ENCODE data around the gene ABLIM1. TPM values are rescaled to one million over a fixed set of nuclear protein-coding genes. Genes with fewer than 3 reads are reported as not detected.

ABLIM1 gene
- total and polyA plus RNA-seq, 2 of the 13 experiments (the other 11 are each of a cell fraction or from before 2014, with no cell fraction given), result 59.4 to 92.7 TPM

DNA sequence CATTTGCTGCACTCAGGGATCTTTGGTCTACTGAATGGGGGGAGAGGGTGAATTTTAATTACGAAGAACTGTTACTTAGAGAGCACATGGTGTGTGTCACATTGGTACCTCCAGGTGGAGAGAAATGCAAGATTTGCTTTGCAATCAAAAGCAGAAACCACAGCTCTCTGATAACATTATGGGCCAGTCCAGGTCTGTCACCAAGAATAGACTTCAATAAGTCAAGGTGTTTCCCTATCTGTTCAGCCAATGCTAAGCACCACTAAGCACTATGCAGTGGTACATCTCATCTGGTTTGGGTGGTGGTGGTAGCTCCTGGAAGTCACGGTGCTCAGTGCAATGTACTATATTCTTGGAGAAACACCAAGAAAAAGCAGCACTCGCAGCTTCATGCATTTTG, 134.2 kb downstream of the ABLIM1 start (continued):
- TF ChIP-seq ZNF552 (CRISPR knock-in tag; IDR thresholded peaks at IDR 0.05; ENCODE audit: borderline replicate concordance) (no peak), FOXJ3 (CRISPR knock-in tag; IDR thresholded peaks at IDR 0.05; ENCODE audit: borderline replicate concordance) (no peak), ZNF83 (CRISPR knock-in tag; IDR thresholded peaks at IDR 0.05; ENCODE audit: borderline replicate concordance) (no peak), HOXD1 (CRISPR knock-in tag; IDR thresholded peaks at IDR 0.05) (no peak), PHF5A (CRISPR knock-in tag; IDR thresholded peaks at IDR 0.05; ENCODE audit: low read depth, unreplicated experiment) (no peak), JUN (CRISPR knock-in tag; IDR thresholded peaks at IDR 0.05) (no peak), GFI1 (CRISPR knock-in tag; IDR thresholded peaks at IDR 0.05; ENCODE audit: borderline replicate concordance) (no peak)
- TF ChIP-seq, protein P1, sequence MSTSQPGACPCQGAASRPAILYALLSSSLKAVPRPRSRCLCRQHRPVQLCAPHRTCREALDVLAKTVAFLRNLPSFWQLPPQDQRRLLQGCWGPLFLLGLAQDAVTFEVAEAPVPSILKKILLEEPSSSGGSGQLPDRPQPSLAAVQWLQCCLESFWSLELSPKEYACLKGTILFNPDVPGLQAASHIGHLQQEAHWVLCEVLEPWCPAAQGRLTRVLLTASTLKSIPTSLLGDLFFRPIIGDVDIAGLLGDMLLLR (CRISPR knock-in tag; IDR thresholded peaks at IDR 0.05), result no peak

DNA sequence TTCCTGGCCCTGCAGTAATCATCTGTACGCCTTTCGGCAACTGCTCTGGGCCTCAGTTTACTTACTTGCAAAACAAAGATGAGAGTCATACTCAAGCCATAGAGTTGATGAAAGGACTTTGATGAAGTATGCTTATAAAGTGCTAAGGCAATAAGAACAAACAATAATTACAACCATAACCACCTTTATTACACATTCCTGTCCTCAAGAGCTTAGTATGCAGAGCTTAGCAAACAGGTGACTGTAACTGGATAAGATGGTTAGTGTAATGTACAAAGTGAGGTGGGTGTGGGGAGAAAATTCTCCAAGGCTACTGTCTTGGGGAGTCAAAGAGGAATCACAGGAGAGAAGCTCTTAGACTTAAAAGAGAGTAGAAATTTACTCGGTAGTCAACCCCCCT, 136.8 kb downstream of the ABLIM1 start:
- no peak for FAIRE-seq
- peaks cover 99% of the 10 kb centered on the region for H3K79me2 ChIP-seq (ENCODE audit: insufficient read depth, low read length)
- H3K36me3 ChIP-seq (replicated peaks in 1 of 2; ENCODE audit: control insufficient read depth in 1 of 2, insufficient read depth in 2 of 2, low read length in 2 of 2), result peaks cover 5 to 14% of the 10 kb centered on the region in 2 experiments; a peak in 3 of 5 replicates
- BruUV-seq (replicated peaks), result no TSS peak
- intact Hi-C loops (cut with micrococcal nuclease; ENCODE audit: unreplicated experiment) (no loop called here), in situ Hi-C loops (cut with HindIII; ENCODE audit: extremely low pct_ligation_motif_present, low pct_unique_long_range_greater_than_20kb) (no loop called here)
- POLR2A ChIA-PET, result no interaction called here
- 97% methylated on average over 3 of the region's 3 CpGs for WGBS (ENCODE audit: low lambda C conversion rate)
- no peaks in the 10 kb centered on the region; a peak in 1 of 5 replicates for H3K27me3 ChIP-seq (ENCODE audit: control insufficient read depth in 1 of 2, insufficient read depth in 2 of 2, low read length in 2 of 2)
- CTCF ChIA-PET (ENCODE audit: low intra/inter-chr PET ratio, low total read pairs), result no interaction called here
- H3K9me3 ChIP-seq (ENCODE audit: low read length), result no peaks in the 10 kb centered on the region
- H3K4me3 ChIP-seq (replicated peaks in 1 of 3; ENCODE audit: insufficient read depth in 1 of 3, low read depth in 2 of 3, low read length in 3 of 3), result no peak overlapping the region
- no peak overlapping the region for H3K4me2 ChIP-seq (ENCODE audit: low read depth, low read length)
- TF ChIP-seq, protein P2, sequence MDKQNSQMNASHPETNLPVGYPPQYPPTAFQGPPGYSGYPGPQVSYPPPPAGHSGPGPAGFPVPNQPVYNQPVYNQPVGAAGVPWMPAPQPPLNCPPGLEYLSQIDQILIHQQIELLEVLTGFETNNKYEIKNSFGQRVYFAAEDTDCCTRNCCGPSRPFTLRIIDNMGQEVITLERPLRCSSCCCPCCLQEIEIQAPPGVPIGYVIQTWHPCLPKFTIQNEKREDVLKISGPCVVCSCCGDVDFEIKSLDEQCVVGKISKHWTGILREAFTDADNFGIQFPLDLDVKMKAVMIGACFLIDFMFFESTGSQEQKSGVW (CRISPR knock-in tag; IDR thresholded peaks at IDR 0.05; ENCODE audit: borderline replicate concordance), result no peak
- TF ChIP-seq HNRNPK (IDR thresholded peaks at IDR 0.05; ENCODE audit: low read depth, low read length, poor library complexity, severe bottlenecking), result peak; percentile 70
- TF ChIP-seq SRSF1 (optimal IDR thresholded peaks at IDR 0.05; ENCODE audit: low read depth, low read length), result no peak
- no peak for ATAC-seq
- H3K4me1 ChIP-seq (ENCODE audit: insufficient read depth, low read length), result peaks cover 95% of the 10 kb centered on the region
- no peak overlapping the region for H2AFZ ChIP-seq (ENCODE audit: low read length)
- H3K27ac ChIP-seq (ENCODE audit: extremely low read length, insufficient read depth, low read length), result no peak overlapping the region
- no peak for DNase-seq (ENCODE audit: low spot score)
- no peak overlapping the region for H3K9ac ChIP-seq (ENCODE audit: insufficient read depth, low read depth, low read length)
- peaks cover 14% of the 10 kb centered on the region for H4K20me1 ChIP-seq (ENCODE audit: insufficient read depth, low read length)

Data from HepG2 (cell line).